HG03159 (cell line): Measurements from ENCODE around the gene HS3ST4.

Source experiments
- ATAC-seq: cut with Tn5 transposase; IDR thresholded peaks from one replicate; pipeline ENCODE4 v1.9.1; 2021; ENCODE audit warnings: mild to moderate bottlenecking, moderate library complexity; ENCODE audit not compliant: unreplicated experiment

HS3ST4 gene

GRCh38 chr16:25691519-25692091 lies at the start of gene HS3ST4:
Gene HS3ST4 (plus strand): TSS chr16:25691959.
- ATAC-seq, result no peak

DNA sequence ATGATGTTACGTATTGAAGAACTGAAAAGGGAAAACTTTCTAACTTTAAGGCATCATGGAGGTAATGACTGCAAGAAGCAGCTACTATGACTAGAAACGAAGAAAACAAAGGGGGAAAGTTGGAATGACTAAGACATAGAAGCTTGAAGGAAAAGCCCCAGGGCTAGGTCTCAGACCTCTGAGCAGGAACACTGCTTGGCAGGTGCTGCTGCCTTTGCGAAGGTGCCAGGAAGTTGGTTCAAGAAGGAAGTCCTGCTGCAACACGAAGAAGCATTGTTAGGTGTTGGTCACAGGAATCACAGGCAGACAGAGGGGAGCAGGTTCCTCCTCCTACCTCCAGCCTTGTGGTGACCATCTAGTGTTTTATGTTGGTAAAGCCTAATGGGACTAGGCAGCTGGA lies 48.1 kb upstream of the HS3ST4 start:
- ATAC-seq, result no peak

DNA sequence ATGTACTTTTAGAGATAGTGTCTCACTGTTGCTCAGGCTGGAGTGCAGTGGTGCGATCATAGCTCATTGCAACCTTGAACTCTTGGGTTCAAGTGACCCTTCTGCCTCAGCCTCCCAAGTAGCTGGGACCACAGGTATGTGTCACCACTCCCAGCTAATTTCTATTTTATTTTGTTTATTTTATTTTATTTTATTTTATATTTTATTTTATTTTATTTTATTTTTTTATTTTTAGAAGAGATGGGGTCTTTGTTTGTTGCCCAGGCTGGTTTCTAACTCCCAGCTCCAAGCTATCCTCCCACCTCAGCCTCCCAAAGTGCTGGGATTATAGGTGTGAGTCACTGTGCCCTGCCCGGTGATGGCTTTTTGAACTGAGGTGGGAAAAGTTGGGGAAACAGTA lies 35.1 kb upstream of the HS3ST4 start:
- ATAC-seq, result no peak

- no peak for ATAC-seq
Observed at GRCh38 chr16:25676820-25677219, 14.9 kb upstream of the HS3ST4 start.

GRCh38 chr16:25679511-25679910 lies 12.2 kb upstream of the HS3ST4 start:
- no peak for ATAC-seq

- ATAC-seq, result no peak
Observed at GRCh38 chr16:25689137-25689836, 2.5 kb upstream of the HS3ST4 start.

GRCh38 chr16:25690552-25691143 lies 1.1 kb upstream of the HS3ST4 start:
- ATAC-seq, result no peak

DNA sequence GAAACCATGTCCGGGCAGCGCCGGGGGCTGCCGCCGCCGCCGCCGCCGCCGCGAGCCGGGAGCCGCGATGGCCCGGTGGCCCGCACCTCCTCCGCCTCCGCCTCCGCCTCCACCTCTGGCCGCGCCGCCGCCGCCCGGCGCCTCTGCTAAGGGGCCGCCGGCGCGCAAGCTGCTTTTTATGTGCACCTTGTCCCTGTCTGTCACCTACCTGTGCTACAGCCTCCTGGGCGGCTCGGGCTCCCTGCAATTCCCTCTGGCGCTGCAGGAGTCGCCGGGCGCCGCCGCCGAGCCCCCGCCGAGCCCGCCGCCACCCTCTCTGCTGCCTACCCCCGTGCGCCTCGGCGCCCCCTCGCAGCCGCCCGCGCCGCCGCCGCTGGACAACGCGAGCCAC lies 587 bp downstream of the HS3ST4 start:
- ATAC-seq, result no peak

DNA sequence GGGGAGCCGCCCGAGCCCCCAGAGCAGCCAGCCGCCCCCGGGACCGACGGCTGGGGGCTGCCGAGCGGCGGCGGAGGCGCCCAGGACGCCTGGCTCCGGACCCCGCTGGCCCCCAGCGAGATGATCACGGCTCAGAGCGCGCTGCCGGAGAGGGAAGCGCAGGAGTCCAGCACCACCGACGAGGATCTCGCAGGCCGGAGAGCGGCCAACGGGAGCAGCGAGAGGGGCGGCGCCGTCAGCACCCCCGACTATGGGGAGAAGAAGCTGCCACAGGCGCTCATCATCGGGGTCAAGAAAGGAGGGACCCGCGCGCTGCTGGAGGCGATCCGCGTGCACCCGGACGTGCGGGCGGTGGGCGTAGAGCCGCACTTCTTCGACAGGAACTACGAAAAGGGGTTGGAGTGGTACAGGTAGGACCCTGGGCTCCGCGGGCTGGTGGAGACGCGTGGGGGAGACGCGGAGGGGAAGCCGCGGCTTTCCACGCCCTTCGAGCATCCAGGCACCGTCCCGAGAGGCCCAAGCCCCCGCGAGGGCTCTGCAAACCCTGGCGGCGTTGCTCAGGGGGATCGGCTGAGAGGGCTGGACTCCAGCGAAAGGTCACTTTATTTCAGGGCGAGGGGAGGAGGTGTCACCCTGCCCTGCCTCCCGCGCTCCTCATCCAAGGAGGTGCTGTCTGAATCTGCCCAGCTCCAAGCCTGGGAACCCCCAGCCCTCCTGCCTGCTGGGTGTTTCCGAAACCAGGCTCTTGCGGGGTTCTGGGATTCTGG lies 1.2 kb downstream of the HS3ST4 start:
- ATAC-seq, result no peak

GRCh38 chr16:25693631-25694030 lies 1.9 kb downstream of the HS3ST4 start:
- no peak for ATAC-seq

- ATAC-seq, result no peak
Observed at GRCh38 chr16:25699069-25699468, 7.3 kb downstream of the HS3ST4 start.

GRCh38 chr16:25700547-25700946 lies 8.8 kb downstream of the HS3ST4 start:
- no peak for ATAC-seq

DNA sequence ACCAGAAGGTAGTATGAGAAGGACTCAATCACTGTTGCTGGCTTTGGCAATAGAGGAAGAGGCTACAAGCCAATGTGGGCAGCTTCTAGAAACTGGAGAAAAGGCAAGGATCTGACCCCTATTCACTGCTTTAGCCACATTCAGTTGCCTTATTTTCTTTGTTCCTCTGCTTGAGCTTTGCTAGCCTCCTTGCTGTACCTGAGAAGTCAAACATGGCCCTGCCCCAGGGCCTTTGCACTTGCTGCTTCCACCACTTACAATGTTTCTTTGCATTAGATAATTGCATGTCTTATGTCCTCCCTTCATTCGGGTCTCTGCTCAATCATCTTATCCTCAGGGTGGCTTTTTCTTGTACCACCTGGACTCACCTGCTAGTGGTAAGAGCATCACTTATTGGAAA lies 15.8 kb downstream of the HS3ST4 start:
- no peak for ATAC-seq

- ATAC-seq, result no peak
Observed at GRCh38 chr16:25707982-25708583, 16.3 kb downstream of the HS3ST4 start.

GRCh38 chr16:25709213-25709612 lies 17.5 kb downstream of the HS3ST4 start:
- no peak for ATAC-seq

- no peak for ATAC-seq
Observed at GRCh38 chr16:25713785-25714570, 22.2 kb downstream of the HS3ST4 start.

- ATAC-seq, result no peak
Observed at GRCh38 chr16:25716186-25716585, 24.4 kb downstream of the HS3ST4 start.

DNA sequence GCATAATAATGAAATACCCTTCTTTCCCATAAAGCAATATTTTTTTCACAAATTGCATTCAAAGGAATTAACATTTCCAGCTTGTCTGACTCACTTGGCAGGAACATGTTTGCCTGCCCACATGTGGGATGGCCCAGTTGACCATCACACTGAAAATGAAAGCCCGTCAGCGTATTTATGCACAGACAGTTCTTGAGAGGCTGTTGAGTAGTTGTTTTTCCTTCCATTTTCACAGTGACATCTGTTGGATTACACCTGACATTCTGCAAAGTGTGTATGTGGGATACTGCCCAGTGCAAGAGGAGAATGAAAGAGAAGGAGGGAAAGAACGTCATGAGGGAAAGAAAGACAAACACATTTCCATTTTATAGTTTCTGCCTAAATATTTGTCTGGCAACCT lies 29.7 kb downstream of the HS3ST4 start:
- ATAC-seq, result no peak

GRCh38 chr16:25726430-25727098 lies 34.8 kb downstream of the HS3ST4 start:
- no peak for ATAC-seq
